ENCODE data around the gene IL12RB1.

DNA sequence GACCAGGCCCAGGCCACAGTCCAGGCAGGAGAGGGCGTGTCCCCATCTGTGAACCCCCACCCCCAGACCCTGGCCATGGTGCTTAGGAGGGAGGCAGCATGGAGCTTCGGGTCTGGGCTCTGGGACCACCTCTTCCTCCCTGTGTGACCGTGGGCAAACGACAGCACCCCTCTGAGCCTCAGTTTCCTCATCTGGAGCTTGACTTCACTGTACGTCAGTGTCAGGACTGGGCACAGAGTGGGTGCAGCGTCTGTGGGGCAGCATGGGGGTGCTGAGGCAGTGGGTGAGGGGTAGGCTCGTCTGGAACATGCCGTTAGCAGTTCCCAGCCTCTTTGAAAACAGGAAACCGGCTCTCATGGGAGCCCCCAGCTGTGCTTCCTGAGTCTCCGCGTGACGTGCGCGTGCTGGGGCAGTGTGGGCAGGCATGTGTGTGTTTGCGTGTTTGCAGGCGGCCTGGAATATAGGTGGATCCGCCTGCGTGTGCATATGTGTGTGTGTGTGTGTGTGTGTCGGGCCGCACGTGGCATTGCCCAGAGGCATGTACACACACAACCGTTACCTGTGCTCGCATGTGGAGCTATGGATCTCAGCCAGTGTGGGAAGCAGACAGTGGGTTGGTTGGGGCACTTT, 63.0 kb downstream of the IL12RB1 start:
- TF ChIP-seq ARNT (IDR thresholded peaks at IDR 0.05) (no peak), ELF4 (IDR thresholded peaks at IDR 0.05) (no peak), LEF1 (IDR thresholded peaks at IDR 0.05; ENCODE audit: borderline replicate concordance) (no peak)

All from HEK293T (cell line).